ENCODE data around the gene C19orf81.

Gene C19orf81

GRCh38 chr19:50677636-50678035 lies 28.4 kb downstream of the C19orf81 start:
- TF ChIP-seq SP1 (IDR thresholded peaks at IDR 0.05): no peak
- no peak for TF ChIP-seq HDGF (IDR thresholded peaks at IDR 0.05; ENCODE audit: borderline replicate concordance)
- no peak for TF ChIP-seq TARDBP (IDR thresholded peaks at IDR 0.05)
- no peak for TF ChIP-seq FOXK2 (IDR thresholded peaks at IDR 0.05)
- no peak for TF ChIP-seq ZNF384 (IDR thresholded peaks at IDR 0.05)
- TF ChIP-seq ELF4 (IDR thresholded peaks at IDR 0.05): no peak
- DNase-seq (ENCODE audit: extremely low spot score): no peak
- POLR2A ChIA-PET: interaction anchor here (0.9 kb wide), 1 partner anchor 127 kb away, joined by 3 read pairs; no protein-coding TSS in a partner anchor
- CTCF ChIA-PET: no interaction called here

DNA sequence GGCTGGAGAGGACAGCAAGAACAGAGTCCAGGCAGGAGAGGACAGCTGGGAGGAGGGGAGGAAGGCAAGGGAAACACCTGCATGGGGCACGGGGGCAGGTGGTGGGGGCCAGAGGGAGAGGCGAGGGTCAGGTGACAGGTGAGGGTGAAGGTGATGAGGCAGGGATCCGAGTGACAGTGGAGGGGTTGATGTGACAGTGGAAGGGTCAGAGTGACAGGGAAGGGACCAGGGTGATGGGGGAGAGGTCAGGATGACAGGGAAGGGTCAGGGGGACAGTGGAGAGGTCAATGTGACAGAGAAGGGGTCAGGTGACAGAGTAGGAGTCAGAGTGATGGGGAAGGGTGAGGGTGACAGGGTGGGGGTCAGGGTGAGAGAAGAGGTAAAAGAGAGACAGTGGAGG lies 29.1 kb downstream of the C19orf81 start:
- DNase-seq (ENCODE audit: extremely low spot score): no peak
- TF ChIP-seq BHLHE40 (IDR thresholded peaks at IDR 0.05; ENCODE audit: borderline replicate concordance) (no peak), L3MBTL2 (conservative IDR thresholded peaks at IDR 0.05) (no peak), ARNT (IDR thresholded peaks at IDR 0.05) (no peak), FOXK2 (IDR thresholded peaks at IDR 0.05) (no peak), FOXA1 (IDR thresholded peaks at IDR 0.05) (no peak)
- ChIA-PET CTCF (no interaction called here), POLR2A (no interaction called here)

- ChIA-PET CTCF (no interaction called here), POLR2A (no interaction called here)
- TF ChIP-seq L3MBTL2 (conservative IDR thresholded peaks at IDR 0.05): peak; percentile 96
- TF ChIP-seq, protein P1, sequence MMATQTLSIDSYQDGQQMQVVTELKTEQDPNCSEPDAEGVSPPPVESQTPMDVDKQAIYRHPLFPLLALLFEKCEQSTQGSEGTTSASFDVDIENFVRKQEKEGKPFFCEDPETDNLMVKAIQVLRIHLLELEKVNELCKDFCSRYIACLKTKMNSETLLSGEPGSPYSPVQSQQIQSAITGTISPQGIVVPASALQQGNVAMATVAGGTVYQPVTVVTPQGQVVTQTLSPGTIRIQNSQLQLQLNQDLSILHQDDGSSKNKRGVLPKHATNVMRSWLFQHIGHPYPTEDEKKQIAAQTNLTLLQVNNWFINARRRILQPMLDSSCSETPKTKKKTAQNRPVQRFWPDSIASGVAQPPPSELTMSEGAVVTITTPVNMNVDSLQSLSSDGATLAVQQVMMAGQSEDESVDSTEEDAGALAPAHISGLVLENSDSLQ (IDR thresholded peaks at IDR 0.05): peak; percentile 69
- no peak for TF ChIP-seq FOXK2 (IDR thresholded peaks at IDR 0.05)
- DNase-seq (ENCODE audit: extremely low spot score): peak; percentile 99
These were observed 30.2 kb downstream of the C19orf81 start for GRCh38 chr19:50679177-50680125.

DNA sequence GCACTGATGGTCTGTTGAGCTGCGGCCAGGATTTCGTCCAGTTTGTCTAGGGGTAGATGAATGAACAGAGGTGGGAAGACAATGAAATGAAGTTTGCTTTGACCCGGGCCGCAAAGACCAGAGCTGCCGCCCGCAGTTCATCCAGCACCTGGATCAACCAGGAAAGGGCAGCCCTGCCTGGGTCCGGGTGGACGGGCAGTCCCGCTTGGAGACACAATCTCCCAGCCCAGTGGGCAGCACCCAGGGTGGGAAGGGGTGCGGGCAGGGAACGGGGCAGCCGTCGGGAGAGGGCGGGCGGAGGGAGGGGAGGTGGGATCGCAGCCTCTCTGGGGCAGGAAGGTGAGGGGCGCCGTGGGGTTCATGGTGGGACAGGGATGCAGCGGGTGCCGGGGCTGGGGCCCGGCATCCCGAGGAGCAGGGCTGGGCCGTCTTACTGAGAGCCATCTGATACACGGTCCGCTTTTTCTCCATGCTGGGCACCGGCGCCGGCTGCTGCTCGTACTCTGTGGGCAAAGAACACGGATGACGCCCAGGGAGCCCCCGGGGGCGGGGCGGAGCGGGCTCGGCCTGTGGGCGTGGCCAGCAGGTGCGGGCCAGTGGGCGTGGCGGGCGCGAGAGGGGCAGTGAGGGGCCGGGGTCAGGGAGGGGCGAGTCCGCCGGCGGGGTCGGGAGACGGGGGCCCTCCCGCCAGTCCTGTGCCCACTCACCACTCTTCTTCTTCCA lies 37.2 kb downstream of the C19orf81 start:
- ChIA-PET POLR2A (no interaction called here), CTCF (no interaction called here)

GRCh38 chr19:50688766-50689165 lies 39.5 kb downstream of the C19orf81 start:
- CTCF ChIA-PET: no interaction called here
- no peak for DNase-seq (ENCODE audit: extremely low spot score)
- POLR2A ChIA-PET: no interaction called here
- TF ChIP-seq FOXM1 (IDR thresholded peaks at IDR 0.05; ENCODE audit: borderline replicate concordance) (no peak), NFRKB (IDR thresholded peaks at IDR 0.05) (no peak)

More for the DNA sequence above, 37.2 kb downstream of the C19orf81 start:
- TF ChIP-seq L3MBTL2 (conservative IDR thresholded peaks at IDR 0.05): no peak
- TF ChIP-seq FOXA1 (IDR thresholded peaks at IDR 0.05): no peak
- TF ChIP-seq ELF4 (IDR thresholded peaks at IDR 0.05): no peak
- TF ChIP-seq SP1 (IDR thresholded peaks at IDR 0.05): no peak
- no peak for TF ChIP-seq SUZ12 (IDR thresholded peaks at IDR 0.05)
- no peak for TF ChIP-seq LEF1 (IDR thresholded peaks at IDR 0.05; ENCODE audit: borderline replicate concordance)
- TF ChIP-seq CTBP1 (IDR thresholded peaks at IDR 0.05; ENCODE audit: borderline replicate concordance): no peak
- no peak for TF ChIP-seq ARNT (IDR thresholded peaks at IDR 0.05)
- TF ChIP-seq HDGF (IDR thresholded peaks at IDR 0.05; ENCODE audit: borderline replicate concordance): no peak
- no peak for TF ChIP-seq ZNF384 (IDR thresholded peaks at IDR 0.05)
- TF ChIP-seq, protein P1 (IDR thresholded peaks at IDR 0.05): no peak
- DNase-seq (ENCODE audit: extremely low spot score): no peak

DNA sequence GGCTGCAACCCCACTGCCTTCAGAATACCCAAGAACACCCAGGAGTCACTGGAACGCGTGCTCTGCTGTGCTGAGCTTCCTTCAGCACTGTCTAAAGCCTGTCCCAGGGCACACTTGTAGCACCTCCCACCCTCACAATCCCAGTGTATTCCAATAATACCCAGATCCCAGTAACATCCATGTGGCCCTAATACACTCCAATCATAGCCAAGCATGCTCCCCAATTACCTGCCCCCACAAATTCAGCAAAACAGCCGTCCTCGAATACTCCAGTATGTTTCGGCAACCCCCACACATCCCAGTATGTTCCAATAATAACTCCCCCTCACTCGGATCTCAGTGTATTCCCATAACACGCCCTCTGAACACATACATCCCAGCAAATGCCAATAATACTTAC lies 41.2 kb downstream of the C19orf81 start:
- DNase-seq (ENCODE audit: extremely low spot score): no peak
- ChIA-PET POLR2A (no interaction called here), CTCF (no interaction called here)
- no peak for TF ChIP-seq ELF4 (IDR thresholded peaks at IDR 0.05)
- TF ChIP-seq FOXM1 (IDR thresholded peaks at IDR 0.05; ENCODE audit: borderline replicate concordance): no peak
- TF ChIP-seq CTBP1 (IDR thresholded peaks at IDR 0.05; ENCODE audit: borderline replicate concordance): no peak
- TF ChIP-seq SP1 (IDR thresholded peaks at IDR 0.05): no peak
- no peak for TF ChIP-seq HDGF (IDR thresholded peaks at IDR 0.05; ENCODE audit: borderline replicate concordance)
- no peak for TF ChIP-seq LEF1 (IDR thresholded peaks at IDR 0.05; ENCODE audit: borderline replicate concordance)
- no peak for TF ChIP-seq ZNF384 (IDR thresholded peaks at IDR 0.05)
- TF ChIP-seq NFRKB (IDR thresholded peaks at IDR 0.05): no peak
- TF ChIP-seq BHLHE40 (IDR thresholded peaks at IDR 0.05; ENCODE audit: borderline replicate concordance): no peak
- no peak for TF ChIP-seq TARDBP (IDR thresholded peaks at IDR 0.05)
- no peak for TF ChIP-seq FOXA1 (IDR thresholded peaks at IDR 0.05)
- TF ChIP-seq SUZ12 (IDR thresholded peaks at IDR 0.05): no peak
- no peak for TF ChIP-seq FOXK2 (IDR thresholded peaks at IDR 0.05)
- TF ChIP-seq, protein P1 (IDR thresholded peaks at IDR 0.05): no peak
- TF ChIP-seq ARNT (IDR thresholded peaks at IDR 0.05): no peak
